IMR-90 (cell line): ENCODE results near the gene POGLUT2.

Experiments
- BHLHE40 ChIP-seq: fragments of 150-350 bp; IDR thresholded peaks from 2 replicates; pipeline ENCODE4 v1.6.1; 2016; ENCODE audit warnings: mild to moderate bottlenecking, low read depth, low read length
- CEBPB ChIP-seq: IDR thresholded peaks from 2 replicates; pipeline ENCODE4 v1.6.1; 2012; ENCODE audit warnings: low read depth, low read length, improper control_type of control experiment
- RAD21 ChIP-seq: IDR thresholded peaks from 2 replicates; pipeline ENCODE4 v1.6.1; 2012; ENCODE audit warnings: low read length, improper control_type of control experiment
- TF ChIP-seq, protein P1 (sequence below): conservative IDR thresholded peaks from 2 replicates; pipeline ENCODE4 v1.5.1; 2012; ENCODE audit warnings: mild to moderate bottlenecking, low read depth, low read length, improper control_type of control experiment

DNA sequence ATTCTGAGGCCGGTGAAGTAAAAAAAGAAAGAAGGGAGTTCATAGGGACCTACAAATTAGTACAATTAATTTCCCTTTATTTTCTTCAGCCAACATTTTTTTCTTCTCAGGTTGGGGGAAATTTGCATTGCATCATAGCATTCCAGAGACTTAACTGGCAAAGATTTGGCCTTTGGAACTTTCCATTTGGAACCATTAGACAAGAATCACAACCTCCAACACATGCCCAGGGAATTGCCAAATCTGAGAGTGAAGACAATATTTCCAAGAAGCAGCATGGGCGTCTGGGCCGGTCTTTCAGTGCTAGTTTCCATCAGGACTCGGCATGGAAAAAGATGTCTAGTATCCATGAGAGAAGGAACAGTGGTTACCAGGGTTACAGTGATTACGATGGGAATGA, 40.7 kb upstream of the POGLUT2 start:
- TF ChIP-seq, protein P1, sequence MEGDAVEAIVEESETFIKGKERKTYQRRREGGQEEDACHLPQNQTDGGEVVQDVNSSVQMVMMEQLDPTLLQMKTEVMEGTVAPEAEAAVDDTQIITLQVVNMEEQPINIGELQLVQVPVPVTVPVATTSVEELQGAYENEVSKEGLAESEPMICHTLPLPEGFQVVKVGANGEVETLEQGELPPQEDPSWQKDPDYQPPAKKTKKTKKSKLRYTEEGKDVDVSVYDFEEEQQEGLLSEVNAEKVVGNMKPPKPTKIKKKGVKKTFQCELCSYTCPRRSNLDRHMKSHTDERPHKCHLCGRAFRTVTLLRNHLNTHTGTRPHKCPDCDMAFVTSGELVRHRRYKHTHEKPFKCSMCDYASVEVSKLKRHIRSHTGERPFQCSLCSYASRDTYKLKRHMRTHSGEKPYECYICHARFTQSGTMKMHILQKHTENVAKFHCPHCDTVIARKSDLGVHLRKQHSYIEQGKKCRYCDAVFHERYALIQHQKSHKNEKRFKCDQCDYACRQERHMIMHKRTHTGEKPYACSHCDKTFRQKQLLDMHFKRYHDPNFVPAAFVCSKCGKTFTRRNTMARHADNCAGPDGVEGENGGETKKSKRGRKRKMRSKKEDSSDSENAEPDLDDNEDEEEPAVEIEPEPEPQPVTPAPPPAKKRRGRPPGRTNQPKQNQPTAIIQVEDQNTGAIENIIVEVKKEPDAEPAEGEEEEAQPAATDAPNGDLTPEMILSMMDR: no peak
- no peak for TF ChIP-seq BHLHE40
- TF ChIP-seq RAD21: no peak
- TF ChIP-seq CEBPB: peak; percentile 53; the same call in 1 of the 2 replicates
